Erythroblast (primary cell): ENCODE data around the gene ALDH16A1.

Experiments used
- DNase-seq, 2 experiments: peaks; one replicate each; lab custom pipeline; 2025; lab: John Stamatoyannopoulos, UW
- GATA1 ChIP-seq: IDR thresholded peaks from 2 replicates; pipeline ENCODE4 v1.6.1; 2011; ENCODE audit warnings: low read depth, mild to moderate bottlenecking, control low read depth, low read length, moderate library complexity
- POLR2A ChIP-seq: IDR thresholded peaks from 2 replicates; pipeline ENCODE4 v1.6.1; 2011; ENCODE audit warnings: mild to moderate bottlenecking, low read length

ALDH16A1 gene

DNA sequence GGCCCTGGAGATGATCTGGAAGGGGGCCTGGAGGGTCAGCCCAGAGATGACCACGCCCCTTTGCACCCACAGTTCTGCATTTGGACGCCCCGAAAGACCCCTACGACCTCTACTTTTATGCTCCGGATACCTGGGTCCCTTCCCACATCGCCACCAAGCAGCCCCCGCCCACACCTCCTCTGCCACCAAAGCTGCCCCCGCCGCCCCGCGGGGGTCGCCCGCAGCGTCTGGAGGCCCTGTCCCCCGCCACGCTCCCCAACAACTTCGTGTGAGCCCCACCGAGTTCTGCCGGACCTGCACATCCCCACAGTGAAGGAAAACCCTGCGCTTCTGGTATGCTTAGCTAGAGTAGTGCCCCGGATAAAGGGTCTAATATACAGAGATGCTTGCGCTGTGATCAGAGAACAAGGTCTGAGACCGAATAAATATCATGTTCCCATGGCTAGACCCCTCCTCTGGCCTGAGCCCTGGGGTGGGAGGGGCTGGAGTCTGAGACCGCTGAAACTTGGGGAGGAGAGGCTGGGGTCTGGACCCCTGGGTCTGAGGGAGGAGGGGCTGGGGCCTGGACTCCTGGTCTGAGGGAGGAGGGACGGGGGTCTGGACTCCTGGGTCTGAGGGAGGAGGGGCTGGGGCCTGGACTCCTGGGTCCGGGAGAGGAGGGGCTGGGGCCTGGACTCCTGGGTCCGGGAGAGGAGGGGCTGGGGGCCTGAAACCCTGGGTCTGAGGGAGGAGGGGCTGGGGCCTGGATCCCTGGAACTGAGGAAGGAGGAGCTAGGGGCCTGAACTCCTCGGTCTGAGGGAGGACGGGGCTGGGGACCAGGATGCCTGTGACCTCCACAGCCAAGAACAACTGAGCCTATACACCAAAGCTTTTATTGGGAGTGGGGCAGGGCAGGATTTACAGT is 24.2 kb upstream of the ALDH16A1 start:
- no peak for DNase-seq
- TF ChIP-seq POLR2A (no peak), GATA1 (no peak)

DNA sequence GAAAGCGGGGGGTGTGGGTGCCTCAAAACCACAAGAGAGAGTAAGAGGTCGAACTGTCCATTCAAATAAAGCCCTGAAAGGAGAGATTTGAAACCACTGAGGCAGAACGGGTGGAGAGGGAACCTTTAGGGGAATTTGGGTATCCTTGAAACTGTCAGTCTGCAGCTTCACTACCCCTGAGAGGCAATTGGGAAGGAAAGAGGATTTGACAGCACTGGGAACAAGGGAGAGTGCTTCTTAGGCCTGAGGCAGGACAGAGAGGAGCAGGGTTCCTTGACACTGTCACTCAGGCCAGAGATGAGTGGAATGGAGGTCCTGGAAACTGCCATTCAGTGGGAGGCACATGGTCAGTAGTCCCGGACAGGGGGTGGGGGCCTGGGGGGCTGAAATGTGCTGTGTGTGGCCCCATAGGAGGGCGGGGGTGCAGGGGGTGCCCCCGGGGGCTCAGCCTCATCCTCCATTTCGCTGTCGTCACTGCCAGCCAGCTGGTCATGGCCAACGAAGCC is 22.8 kb upstream of the ALDH16A1 start:
- DNase-seq = no peak
- no peak for TF ChIP-seq GATA1
- TF ChIP-seq POLR2A = no peak

DNA sequence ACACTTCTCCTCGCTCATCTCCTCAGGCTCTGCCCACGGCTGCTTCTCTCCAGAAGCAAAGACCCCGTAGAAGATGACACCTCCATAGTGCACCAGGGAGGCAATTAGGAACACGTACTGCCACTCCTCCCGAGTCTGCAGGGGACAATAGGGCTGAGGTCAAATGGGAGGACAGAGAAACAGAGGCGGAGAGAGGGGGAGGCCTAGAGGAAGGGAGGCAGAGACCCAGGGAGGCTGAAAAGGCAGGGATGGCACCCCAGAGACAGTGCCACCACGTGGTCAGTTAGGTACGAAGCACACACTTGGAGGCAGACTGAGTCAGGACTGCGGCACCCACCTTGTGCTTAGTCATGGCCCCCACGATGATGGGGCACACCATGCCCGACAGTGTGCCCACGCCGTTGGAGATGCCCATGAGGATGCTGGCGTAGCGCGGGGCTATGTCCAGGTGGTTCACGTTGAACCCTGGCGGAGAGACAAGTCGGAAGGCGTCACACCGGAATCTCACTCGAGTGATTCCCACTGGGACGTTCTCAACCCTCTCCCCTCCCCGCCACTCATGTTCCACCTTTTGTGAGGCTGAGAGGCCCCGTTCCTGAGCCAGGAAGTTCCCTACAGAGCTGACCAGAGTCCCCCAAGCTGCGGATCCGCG is 22.2 kb upstream of the ALDH16A1 start:
- no peak for TF ChIP-seq POLR2A
- no peak for TF ChIP-seq GATA1
- DNase-seq = no peak

DNA sequence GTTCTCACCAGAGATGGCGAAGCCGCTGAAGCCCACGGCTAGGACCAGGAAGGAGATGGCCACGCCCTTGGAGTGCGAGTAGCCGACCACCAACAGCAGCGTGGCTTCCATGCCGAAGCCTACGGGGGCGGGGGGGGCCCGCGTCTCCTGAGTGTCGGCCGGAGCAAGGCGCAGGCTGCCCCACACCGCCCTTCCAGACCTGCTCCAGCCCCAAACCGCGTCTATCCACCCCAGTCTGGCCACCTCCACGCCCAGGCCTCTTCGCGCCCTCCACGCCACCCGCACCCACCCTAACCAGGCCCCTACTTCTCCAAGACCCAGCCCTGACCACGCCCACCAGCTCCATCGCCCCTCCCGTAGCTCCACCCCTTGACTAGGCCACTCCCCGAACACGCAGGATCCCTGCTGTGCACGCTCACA is 21.7 kb upstream of the ALDH16A1 start:
- TF ChIP-seq GATA1 (no peak), POLR2A (no peak)
- no peak for DNase-seq

DNA sequence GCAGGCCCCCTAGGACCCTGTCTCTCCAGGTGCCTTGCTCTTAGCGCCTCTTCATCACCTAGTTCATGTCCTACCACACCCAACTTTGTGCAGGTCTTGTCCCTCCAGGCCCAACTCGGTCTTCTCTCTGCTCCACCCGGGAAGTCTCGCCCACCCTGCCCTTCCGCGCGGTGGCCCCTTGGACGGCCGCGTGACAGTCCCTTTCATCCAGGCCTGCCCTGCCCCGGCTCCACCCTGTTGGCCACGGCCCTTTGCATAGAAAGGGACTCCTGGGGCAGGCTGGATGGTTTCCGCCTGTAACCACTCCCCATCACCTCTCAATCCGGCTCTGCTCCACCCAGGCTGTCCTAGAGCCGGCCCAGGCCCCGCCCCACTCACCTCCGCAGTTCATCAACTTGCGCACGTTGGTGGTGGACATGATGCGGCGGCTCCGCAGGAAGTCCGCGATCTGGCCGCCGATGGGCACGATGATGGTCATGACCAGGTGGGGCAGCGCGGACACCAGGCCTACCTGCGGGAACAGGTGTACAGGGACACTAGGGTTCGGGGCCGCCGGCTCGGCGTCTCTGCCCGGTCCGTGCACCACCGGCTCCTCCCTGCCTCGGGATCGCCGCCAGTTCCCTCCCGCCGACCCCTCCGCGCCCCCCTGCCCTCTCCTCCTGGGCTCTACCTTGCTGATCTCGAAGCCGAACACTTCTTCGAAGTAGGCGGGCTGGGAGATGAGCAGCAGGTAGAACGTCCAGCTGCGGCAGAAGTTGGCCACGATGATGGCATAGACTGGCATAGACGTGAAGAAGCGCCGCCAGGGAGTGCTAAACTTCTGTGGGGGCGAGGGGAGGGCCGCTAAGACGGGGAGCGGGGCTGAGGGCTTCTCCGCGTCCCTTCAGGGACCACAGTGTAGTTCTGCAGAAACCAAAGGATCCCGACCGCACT is 20.6 kb upstream of the ALDH16A1 start:
- TF ChIP-seq GATA1 = no peak
- TF ChIP-seq POLR2A = no peak
- no peak for DNase-seq

DNA sequence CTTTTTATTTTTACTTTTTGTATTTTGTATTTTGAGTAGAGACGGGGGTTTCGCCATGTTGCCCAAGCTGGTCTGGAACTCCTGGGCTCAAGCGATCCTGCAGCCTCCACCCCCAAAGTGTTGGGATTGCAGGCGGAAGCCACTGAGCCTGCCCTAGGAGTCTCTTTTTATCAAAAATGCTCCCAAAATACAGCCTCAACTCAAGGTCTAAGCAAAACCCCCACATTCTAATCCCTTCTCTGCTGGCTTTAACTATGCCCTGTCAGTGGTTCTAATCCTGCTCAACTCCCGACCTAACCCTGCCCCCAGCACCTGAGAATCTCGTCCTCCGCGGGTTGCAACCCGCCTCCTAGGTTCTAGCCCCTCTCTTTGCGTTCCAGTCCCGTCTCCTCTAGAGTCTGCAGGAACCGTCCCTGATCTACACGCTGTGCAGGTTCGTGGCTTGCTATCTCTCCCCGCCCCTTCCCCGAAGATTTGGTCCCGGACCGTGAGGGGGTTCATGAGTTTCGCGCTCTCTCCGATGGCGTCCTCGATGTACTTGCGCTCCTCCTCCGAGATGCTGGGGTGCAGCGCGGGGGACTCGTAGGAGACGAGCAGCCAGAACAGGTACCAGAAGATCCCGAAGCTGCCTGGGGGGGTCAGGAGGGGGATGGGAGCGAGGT is 19.7 kb upstream of the ALDH16A1 start:
- TF ChIP-seq POLR2A (no peak), GATA1 (no peak)
- DNase-seq = no peak

DNA sequence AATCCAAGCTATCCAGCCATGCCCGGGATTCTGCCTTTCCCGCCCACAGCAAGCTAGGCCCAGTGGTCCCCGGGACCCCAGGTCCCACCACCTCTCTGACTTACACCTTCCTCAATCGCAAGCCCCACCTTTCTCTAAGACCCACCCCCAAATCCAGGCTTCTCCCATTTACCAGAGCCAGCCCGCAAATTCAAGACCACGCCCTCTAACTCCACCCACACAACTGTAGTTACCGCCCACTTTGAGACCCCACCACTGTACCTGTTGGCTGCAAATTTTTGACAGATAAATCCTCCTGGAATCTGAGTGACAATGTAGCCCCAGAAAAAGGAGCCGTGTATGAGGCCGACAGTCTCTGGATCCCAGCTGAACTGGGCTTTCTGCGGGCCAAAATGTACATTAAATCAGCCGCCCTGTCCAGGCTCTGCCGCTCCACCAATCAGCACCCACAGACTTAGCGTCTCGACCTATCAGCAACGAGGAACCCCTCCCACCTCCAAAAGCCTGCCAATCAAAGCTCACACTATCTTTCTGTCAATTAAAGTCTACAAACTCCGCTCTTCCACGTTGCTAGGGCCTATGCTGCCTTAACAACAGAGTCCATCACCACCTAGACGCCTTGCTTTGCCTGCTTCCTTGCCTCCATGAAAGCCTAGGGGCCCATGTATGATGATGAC is 18.0 kb upstream of the ALDH16A1 start:
- DNase-seq = no peak
- TF ChIP-seq GATA1 = no peak
- TF ChIP-seq POLR2A = no peak

DNA sequence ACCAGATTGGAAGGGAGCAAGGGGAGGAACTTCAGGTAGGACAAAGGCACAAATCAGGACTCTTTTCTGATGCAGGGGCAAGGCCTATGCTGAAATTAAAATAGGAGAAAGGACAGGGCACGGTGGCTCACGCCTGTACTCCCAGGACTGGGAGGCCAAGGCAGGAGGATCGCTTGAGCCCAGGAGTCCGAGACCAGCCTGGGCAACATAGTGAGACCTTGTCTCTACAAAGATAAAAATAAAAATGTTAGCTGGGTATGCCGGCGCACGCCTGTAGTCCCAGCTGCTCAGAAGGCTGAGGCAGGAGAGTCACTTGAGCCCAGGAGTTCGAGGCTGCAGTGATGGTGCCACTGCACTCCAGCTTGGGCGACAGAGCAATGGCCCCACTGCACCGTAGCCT is 17.4 kb upstream of the ALDH16A1 start:
- TF ChIP-seq GATA1 (no peak), POLR2A (no peak)
- DNase-seq = no peak

DNA sequence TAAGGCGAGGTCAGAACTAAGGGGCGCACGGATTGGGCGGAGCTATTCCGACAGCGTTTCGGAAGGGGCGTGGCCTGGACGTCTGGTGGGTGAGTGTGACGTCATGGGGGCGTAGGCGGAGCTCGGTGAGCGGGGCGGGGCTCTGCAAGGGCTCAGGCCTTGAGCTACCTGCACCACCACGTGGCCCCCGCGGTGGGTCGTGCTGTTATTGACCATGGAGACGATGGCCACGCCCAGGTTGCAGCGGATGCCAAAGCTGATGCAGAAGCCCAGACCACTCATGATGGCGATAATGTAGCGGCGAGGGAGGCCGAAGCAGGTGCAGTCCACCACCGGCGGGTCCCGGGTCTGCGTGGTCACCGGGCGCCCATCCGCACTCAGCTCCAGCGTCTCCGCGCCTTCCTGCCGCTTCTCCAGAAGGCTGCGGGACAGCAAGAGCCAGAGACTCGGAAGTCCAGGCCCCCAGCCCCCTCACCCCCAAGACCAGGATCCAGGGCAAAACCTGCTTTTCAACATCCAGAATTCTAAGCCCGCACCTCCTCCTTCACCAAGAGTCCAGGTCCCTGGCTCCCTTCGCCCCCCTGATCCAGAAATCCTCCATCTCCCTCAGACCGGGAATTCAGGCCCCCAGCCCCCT is 16.5 kb upstream of the ALDH16A1 start:
- no peak for TF ChIP-seq GATA1
- peak; percentile 71 to 79 for DNase-seq

DNA sequence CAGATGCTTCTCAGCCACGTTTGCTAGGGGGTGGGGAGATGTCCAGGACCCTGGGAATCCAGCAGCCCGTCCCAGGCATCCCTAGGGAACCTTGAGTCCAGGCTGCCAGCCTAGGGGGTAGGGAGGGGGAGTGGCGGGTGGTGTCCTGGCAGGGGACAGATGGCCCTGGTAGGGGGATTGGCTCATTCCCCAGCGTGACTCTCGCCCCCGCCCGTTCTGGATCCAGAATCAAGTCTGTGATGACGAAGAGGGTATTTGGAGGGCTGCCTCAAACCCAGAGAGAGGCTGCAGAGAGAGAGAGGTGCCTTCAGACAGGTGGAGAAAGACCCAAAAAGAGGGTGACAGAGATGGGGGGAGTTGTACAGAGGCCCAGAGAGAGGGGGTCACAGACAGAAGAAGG is 15.8 kb upstream of the ALDH16A1 start:
- TF ChIP-seq POLR2A (no peak), GATA1 (no peak)
- no peak for DNase-seq

DNA sequence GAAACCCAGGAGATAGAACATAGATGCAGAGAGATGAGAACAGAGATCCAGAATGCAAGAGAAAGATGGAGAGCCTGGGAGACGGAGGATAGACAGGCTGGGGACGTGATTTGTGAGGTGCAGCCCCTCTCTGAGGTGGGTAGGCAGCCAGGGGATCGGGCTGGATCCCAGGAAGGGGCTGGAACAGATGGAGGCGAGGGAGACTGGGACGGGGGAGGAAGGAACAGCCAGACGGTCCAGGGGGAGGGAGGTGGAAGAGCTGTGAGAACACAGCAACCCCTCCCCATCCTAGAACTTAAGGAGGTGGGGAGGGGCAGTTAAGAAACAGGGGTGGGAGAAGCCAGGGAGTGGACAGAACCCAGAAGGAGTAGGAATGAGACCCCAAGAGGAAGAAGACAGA is 14.8 kb upstream of the ALDH16A1 start:
- TF ChIP-seq GATA1 = no peak
- TF ChIP-seq POLR2A = no peak
- no peak for DNase-seq

DNA sequence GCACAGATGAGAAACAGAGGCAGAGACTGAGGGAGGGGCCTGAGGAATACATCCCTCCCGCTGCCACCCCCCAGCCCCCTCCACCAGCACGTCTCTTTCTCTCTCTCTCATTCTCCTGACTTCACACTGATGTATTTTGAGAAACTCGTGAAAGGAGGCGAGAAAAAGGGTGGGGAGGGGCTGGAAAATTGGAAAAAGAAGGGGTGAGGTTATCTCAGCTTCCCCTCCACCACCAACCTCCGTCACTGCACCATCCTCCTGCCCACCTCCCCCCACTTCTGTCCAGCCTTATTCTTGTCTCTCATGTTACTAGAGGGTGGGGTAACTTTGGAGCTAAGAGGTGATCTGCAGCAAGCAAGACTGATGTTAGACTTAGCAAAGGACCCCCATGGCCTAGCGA is 13.2 kb upstream of the ALDH16A1 start:
- DNase-seq = no peak
- no peak for TF ChIP-seq POLR2A
- TF ChIP-seq GATA1 = no peak

DNA sequence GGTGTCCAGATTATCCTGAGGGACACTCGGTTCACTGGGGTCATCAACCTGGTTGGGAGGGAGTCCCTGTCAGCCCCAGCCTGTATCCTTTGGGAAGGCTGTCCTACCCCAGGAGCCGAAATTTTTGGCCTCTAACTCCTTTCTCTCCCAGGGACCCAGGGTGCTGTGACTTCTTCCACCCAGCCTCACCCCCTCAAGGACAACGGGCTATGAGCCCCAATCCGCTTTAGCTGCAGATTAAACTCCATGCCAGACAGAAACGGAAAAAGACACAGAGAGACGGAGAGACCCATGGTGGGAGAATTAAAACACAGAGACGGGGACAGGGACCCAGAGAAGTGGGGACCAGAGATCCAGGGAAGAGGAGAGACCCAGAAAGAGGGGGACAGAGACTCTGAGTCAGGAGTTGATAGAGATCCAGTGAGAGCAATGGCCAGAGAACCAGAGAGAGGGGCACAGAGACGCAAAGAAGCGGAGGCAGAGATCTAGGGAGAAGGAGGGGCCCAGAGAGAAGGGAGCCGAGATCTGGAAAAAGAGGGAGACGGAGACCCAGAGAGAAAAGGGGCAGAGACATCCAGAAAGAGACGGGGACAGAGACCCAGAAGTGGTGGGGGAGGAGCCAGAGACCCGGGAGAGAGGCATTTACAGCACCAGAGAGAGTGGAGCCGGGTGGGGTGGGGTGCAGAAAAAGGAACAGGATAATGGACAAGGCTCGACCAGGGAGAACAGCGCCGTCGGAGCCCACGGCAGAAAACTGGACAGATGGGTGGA is 12.4 kb upstream of the ALDH16A1 start:
- no peak for DNase-seq
- TF ChIP-seq GATA1 (no peak), POLR2A (no peak)
